AG08396 (cell line): ENCODE data around the gene RAB1A.
"Not testable (repeated sequence)": the region's sequence is repeated elsewhere in the genome, so short reads cannot be mapped to it uniquely, and the experiment has no call there.

Experiments
- DNase-seq: peaks from one replicate; pipeline ENCODE4 v3.0.0; 2012; ENCODE audit warnings: low spot score, mixed read lengths

Gene RAB1A

DNA sequence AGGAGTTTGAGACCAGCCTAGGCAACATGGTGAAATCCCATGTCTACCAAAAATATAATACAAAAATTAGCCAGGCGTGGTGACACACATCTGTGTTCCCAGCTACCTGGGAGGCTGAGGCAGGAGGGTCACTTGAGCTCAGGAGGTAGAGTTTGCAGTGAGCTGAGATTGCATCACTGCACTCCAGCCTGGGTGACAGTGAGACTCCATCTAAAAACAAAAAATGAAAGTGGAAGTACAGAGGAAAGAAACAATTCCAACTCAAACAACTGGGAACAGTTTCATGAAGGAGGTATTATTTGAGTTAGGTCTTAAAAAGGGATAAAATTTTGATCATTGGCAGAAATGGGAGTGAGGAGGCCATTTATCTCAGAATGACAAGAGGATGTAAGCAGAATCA lies 6.3 kb upstream of the RAB1A start:
- no peak for DNase-seq

DNA sequence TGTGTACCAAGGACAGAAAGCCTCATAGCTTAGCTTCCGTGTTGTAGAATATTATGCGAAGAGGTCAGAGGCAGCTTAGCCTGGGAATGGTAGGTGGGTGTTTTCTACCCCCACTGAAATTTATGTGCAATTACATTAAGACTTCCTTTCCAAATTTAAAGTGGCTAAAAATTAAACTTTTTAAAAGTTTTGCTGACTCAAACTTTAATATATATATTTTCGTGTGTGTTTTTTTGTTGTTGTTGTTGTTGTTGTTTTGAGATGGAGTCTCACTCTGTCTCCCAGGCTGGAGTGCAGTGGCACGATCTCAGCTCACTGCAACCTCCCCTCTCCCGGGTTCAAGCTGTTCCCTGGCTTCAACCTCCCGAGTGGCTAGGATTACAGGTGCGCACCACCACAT lies 4.3 kb upstream of the RAB1A start:
- no peak for DNase-seq

DNA sequence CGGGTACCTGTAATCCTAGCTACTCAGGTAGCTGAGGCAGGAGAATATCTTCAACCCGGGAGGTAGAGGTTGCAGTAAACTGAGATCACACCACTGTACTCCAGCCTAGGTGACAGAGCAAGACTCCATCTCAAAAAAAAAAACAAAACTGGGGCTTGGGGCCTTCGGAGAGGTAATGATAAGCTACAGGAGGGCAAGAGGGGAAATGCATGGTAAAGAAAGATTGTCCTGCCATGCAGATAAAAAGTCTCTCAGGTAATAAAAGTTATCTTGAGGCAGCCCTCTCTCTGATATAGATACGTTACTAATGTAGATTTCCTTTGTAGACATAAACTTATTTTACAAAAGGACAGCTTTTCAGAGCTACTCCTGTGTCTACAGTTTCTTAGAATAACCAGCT lies 3.7 kb upstream of the RAB1A start:
- DNase-seq = no peak

DNA sequence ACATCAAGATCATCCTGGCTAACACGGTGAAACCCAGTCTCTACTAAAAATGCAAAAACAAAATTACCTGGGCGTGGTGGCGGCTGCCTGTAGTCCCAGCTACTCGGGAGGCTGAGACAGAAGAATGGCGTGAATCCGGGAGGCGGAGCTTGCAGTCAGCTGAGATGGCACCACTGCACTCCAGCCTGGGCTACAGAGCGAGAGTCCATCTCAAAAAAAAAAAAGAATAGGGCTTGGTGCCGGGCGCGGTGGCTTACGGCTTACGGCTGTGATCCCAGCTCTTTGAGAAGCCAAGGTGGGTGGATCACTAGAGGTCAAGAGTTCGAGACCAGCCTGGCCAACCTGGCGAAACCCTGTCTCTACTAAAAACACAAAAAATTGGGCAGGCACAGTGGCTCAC lies 3.0 kb upstream of the RAB1A start:
- not testable (repeated sequence) for DNase-seq

DNA sequence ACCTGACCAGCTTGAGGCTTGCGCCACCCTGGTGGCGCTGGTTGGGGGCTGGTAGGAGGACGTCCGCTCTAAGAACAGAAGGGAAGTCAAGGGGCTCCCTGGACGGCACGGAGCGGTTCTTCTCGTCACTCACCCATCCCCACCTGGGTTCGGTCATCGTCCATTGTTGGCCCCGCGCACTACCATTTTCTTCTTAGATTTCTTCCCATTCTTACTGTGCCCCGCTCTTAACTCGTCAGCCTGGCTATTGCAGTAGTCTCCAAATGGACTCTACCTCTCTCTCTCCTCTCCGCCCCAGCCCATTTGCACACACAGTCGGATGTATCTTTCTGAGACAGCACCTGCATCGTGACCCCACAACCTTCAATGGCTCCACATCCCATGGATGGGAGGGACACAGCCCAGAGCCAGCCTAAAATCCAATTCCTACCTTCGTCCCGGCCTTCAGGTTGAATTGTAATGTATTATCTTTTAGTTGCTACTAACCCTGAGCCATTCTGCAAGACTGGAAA lies 814 bp upstream of the RAB1A start:
- DNase-seq = no peak

DNA sequence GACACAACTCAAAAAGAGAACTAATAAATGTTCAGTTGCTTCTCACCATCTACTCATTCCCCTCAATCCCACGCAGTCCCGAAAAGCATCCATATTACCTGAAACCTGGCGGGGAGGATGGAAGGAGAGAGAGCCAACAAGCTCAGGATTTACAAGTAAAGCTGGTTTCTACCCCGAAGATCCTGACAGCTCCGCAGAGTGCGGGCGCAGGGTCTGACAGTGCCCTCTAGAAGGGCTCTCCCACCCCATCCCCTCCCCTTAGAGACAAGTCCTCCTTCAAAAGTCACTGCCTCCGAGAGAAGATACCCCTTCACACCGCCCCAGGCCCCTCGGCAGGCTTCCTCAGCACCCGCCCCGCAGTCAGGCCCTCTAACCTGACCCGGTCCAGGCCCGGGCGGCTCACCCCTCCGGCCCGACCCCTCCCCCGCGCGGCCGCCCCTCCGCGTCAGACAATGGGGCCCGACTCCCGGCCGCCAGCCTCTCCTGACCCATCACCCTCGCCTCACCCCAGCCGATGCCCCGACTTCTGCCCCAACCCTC lies 550 bp downstream of the RAB1A start:
- peak; percentile 42 for DNase-seq

DNA sequence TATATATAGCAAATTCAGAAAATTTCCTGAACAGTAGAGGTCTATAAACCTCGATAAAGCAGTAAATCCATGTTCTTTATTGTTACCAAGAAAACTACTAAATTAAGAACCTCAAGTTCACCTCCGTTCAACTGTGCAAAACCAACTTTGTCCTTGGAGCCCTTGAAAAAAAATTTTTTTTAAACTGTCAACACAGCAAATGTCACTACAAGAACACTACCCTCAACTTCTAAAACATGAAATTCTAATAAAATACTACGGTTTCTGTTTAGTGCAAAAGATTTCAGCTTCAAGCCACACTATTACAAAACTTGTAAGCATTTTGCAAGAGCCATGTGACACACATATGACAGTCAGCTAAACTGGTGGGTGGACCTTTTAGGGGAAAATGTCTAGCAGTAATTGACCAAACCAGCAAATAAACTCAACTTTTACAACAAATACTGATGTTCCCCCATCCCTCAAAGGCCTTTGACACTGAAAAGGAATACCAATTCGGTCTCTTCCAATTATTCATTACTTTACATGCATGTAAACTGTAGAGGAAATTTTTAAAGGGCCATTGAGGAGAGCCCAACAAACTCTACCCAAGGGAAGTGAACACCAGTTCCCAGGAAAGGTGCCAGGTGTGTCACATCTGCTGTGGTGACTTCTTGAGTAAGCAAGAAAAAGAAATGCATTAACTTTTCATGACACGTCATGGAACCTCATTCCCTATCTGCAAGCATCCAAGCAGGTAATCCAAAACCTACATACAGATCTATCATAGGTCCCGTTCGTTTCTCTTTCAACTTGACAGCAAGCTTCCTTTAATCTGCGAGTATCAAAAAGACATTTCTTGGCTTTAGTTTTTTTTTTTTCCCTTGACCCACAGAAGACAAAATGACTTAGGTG lies 1.4 kb downstream of the RAB1A start:
- DNase-seq = no peak

DNA sequence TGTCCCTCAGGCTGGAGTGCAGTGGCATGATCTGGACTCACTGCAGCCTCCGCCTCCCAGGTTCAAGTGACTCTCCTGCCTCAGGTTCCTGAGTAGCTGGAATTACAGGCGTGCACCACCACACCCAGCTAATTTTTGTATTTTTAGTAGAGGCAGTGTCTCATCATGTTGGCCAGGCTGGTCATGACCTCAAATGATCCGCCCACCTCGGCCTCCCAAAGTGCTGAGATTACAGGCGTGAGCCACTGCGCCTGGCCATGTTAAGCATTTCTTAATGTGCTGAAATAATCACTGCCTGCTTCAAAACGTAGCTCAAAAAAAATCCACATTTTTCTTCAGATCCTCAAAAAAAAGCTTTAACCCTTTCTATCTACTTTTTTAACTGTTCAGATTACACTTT lies 4.4 kb downstream of the RAB1A start:
- DNase-seq = not testable (repeated sequence)

DNA sequence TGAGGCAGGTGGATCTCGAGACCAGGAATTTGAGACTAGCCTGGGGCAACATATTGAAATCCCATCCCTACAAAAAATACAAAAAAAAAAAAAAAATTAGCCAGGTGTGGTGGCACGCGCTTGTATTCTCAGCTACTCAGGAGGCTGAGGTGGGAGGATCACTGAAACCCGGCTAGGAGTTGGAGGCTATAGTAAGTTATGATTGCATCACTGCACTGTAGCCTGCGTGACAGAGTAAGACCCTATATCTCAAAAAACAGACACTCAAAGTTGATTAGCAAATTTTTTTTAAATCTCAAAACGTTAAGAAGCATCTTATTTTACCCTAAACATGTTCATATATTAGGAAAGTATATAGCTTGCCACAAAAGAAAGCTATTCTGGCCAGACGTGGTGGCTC lies 7.6 kb downstream of the RAB1A start:
- no peak for DNase-seq

DNA sequence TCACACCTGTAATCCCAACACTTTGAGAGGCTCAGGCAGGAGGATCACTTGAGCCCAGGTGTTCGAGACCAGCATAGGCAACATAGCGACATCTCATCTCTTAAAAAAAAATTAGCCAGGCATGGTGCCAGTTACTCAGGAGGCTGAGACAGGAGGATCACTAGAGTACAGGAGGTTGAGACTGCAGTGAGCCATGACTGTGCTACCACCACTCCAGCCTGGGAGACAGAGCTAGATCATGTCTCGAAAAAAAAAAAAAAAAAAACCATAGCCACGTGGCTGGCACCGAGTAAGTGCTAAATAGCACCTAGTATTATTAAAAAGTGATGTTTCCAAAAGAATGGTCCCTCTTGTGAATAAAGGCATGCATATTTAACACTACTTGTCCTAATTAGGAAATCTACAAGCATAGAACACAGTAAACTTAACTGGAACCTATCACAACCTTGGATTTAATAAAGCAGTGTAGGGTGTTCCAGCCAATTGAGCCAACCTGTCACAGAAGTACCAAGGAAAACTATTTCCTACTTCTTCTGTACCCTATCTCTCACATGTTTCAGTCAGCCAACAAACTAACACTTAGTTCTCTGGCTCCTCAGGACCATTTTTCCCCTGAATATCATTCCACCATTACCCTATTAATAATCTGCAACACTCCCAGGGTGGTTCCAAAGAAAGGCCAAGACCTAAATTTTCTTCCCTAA lies 8.8 kb downstream of the RAB1A start:
- no peak for DNase-seq

DNA sequence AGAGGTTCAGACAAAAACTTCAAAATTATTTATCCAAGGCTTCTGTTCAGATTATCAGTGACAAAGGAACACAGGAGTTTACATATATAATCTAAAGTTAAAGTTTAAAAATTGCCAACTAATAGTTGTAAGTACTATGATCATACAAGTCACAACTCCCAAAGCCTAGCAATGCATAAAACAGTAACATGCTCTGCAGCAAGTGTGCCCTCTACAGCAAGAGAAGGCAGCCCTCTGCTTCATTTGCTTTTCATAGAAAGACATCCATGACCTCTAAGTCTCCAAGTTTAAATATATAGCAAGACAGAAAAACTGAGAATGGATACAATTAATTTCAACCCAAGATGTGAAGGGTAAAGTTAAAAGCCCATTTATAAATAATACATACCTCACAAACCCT lies 13.3 kb downstream of the RAB1A start:
- no peak for DNase-seq

DNA sequence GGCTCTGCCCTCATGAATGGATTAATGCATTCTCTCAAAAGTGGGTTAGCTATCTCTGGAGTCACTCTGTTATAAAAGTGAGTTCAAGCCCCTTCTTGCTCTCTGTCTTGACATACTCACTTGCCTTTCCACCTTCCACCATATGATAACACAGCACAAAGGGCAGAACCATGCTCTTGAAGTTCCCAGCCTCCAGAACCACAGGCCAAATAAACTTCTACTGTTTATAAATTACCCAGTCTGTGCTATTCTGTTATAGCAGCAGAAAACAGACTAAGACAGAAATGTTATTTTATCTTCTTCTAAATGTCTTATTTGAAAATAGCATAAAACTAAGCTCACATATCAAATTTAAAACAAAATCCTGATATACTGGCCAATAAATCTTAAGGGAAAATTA lies 15.0 kb downstream of the RAB1A start:
- no peak for DNase-seq

DNA sequence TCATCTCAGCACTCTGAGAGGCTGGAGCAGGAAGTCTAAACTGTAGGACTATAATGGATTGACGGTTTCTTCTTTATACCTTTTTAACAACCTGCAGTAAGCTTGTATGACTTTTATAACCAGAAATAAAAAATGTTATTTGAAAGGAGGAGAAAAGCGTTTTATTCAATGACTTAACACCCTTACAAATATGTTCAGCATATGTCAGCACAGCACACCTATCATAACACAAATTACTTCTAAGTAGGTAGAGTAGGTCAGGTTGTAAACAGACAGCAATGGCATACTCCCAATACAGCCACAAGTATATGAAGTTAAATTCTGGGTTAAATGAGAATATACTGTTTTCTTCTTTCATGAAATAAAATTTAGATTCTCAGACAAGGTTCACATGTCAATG lies 16.1 kb downstream of the RAB1A start:
- no peak for DNase-seq

DNA sequence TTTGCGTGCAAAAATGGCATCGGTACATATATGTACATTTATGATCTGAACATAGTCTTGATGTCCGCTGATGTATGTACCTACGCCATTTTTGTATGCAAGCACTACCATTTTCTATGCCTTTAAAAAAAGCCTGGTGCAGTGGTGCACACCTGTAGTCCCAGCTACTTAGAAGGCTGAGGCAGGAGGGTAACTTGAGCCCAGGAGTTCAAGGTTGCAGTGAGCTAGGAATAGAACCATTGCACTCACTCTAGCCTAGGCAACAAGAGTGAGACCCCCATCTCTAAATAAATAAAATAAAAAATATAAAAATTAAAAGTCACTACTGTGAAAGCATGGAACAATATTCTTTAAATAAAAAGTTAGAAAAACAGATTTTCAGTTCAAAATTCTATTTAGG lies 16.7 kb downstream of the RAB1A start:
- no peak for DNase-seq

DNA sequence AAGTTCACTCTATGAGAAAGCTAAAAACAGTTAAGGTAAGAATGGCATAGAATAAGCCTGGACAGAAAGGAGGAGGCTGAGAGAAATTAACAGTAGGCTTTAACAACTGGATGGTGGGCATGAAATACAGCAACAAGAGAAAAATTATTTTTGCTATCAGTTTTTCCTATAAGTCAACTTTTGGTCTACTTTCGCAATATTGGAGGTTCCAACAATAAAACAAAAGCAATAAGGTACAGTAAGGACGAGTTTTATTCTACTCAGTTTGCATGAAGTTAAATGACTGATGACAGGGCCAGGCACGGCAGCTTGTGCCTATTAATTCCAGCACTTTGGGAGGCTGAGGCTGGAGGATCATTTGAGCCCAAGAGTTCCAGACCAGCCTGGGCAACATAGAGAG lies 17.3 kb downstream of the RAB1A start:
- no peak for DNase-seq

DNA sequence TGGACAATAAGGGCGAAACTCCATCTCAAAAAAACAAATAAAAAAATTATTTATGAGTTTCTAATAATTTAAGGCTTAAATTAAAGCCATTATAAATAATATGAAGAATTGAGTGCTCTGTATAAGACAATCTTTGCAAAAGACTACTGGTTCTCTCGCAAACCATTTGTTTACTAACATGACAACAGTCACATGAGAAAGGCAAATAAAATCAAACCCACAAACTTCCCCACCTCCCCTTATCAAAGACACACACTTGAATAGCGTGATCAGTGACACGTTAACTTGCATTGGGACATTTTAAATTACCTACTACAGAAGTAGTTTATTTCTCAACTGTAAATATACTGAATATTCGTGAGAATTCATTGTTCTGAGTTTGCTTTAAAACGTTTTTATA lies 21.1 kb downstream of the RAB1A start:
- no peak for DNase-seq

DNA sequence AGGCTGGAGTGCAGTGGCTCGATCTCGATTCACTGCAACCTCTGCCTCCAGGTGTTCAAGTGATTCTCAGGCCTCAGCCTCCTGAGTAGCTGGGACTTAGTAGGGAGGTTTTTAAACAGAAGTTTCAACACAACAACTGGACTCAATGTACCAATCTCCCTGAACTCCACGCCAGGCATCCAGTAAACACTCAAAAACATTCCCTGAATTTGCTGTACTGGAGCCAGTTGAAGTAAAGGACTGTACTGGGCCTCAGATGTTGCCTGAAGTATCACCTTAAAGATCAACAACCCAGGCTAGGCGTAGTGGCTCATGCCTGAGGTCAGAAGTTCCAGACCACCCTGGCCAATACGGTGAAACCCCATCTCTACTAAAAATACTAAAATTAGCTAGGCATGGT lies 22.4 kb downstream of the RAB1A start:
- DNase-seq = no peak

DNA sequence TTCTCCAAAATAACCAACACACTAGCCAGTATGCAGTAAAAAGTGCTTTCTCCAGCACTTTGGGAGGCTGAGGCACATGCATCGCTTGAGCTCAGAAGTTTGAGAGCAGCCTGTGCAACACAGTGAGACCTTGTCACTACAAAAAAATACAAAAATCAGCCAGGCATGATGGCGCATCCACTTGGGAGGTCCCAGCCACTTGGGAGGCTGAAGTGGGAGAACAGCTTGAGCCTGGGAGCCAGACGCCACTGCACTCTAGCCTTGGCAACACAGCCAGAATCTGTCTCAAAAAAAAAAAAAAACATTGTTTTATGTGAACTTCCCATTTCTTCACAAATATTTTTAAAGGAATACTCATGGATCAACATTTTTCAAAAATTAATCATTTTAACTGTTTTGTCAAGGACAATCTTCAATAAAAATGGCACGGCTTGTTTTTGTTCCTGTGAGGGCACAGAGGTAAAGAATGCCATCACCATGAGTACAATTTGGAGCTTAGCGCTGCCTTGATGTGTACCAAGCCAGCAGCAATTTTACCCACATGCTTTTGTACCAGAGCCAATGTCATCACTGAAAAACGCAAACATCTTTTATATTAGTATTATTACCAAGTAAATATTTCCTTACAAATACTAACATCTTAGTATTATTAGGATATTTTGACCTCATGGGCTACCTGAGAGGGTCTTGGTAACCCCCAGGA lies 26.7 kb downstream of the RAB1A start:
- DNase-seq = no peak

DNA sequence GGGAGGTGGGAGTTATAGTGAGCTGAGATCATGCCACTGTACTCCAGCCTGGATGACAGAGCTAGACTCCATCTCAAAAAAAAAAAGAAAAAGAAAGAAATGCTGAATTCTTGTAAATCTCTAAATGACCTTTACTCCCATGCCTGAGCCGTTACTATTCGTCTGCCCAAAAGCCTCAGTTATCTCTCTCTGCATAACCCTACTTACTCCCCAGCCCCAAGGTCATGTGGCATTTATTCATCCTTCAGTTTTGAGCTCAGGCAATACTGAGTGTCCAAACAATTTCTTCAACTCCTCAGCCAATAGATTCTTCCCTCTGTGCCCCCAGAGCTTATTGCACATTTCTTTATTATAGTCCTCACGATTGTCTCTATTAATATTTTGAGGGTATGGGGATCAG lies 28.8 kb downstream of the RAB1A start:
- no peak for DNase-seq

DNA sequence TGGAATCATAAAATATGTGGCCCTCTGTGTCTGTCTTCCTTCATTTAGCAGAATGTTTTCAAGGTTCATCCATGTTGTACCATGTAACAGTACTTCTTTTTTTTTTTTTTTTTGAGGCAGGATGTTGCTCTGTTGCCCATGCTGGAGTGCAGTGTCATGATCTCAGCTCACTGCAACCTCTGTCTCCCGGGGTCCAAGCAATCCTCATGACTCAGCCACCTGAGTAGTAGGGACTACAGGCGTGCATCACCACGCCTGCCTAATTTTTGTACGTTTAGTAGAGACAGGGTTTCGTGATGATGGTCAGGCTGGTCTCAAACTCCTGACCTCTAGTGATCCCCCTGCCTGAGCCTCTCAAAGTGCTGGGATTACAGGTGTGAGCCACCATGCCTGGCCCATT lies 31.2 kb downstream of the RAB1A start:
- DNase-seq = no peak

DNA sequence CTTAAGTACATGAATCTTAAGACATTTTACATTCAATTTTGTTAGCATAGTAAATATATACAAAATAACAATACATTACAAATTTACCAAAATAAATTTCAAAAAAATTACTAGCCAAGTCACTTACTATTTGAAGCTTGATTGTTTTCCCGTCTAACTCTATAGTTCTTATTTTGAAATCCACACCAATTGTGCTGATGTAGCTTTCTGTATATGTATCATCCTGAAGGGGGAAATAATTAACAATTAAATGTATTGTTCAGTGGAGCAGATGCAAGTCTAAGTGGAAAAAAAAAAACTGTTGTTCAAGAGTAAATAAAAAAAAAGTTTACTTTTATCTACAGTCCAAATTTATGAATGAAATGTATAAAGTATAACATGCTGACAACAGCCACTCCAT lies 32.1 kb downstream of the RAB1A start:
- DNase-seq = no peak

DNA sequence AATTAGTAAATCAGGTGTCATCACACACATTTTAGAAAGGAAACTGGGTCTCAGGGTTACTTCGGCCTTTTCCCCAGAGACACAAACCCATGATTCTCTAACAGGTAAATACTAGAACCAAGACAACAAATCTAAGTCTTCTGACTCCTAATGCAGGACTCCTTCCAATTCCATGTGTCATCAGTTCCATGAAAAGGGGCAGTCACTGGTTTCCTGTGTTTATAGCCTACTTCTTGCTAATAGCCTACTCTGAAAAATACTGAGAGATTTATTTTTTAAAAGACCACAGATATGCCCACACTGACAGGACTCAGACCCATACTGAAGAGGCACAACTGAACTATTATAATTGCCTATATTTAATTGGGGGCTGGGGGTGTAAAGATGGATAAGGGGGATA lies 33.0 kb downstream of the RAB1A start:
- DNase-seq = peak; percentile 17

DNA sequence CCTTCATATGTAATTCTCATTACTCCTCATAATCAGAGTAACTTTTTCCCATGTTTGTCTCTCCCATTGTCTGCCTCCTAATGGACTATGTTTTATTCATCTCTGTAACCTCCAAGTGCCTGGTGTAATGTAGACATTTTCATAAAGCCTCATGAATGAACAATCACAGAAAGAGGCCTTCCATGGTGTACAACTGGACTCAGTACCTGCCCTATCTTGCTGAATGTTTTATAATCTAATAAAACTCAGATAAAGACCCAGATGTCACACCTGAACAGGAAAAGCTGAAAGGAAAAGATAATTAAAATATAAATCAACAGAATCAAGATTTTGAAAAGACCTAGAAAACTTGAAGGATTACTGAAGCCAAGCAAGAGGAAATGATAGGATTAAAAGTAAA lies 36.7 kb downstream of the RAB1A start:
- DNase-seq = no peak
